ENCODE results near the gene ZNF32.

DNA sequence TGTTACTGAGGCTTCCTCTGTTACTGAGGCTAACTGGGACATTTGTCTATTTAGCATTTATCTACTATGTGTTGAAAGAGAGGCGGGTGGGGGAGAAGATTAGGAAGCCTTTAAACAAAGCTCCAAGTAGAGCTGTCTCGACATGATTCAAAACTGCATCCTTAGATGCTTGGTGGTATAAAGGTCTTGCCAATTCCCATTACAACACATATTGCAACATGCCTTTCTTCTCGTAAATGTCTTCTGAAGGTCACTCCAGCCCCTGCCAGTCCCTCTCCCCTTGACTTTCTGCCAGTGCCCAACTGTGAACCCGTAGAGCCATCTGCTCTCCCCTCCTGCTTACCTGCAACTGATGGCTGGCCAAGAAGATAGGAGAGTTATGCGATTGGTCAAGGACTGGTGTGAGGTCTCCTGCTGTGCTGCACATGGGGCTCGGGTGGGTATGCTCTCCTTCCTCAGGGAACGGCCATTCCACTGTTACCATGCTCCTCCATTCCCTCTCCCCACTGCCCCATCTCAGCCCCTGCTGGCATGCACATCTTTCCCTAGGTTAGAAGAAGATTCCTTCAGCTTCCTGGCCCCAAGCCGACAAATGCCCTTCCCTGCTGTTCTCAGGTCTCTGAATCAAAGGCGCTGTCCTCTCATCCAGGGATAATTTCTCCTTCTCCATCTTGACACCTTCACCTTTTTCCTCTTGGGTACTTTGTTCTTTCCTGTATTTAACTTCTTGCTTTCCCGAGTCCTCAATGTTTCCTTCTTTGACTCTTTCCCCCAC, 43.6 kb upstream of the ZNF32 start:
- TF ChIP-seq POLR2A (IDR thresholded peaks at IDR 0.05), result no peak
- TF ChIP-seq, protein P1, sequence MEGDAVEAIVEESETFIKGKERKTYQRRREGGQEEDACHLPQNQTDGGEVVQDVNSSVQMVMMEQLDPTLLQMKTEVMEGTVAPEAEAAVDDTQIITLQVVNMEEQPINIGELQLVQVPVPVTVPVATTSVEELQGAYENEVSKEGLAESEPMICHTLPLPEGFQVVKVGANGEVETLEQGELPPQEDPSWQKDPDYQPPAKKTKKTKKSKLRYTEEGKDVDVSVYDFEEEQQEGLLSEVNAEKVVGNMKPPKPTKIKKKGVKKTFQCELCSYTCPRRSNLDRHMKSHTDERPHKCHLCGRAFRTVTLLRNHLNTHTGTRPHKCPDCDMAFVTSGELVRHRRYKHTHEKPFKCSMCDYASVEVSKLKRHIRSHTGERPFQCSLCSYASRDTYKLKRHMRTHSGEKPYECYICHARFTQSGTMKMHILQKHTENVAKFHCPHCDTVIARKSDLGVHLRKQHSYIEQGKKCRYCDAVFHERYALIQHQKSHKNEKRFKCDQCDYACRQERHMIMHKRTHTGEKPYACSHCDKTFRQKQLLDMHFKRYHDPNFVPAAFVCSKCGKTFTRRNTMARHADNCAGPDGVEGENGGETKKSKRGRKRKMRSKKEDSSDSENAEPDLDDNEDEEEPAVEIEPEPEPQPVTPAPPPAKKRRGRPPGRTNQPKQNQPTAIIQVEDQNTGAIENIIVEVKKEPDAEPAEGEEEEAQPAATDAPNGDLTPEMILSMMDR (IDR thresholded peaks at IDR 0.05), result no peak
